ENCODE results near the gene CRIP1.

The CRIP1 gene

GRCh38 chr14:105528586-105529318, 42.1 kb downstream of the CRIP1 start:
- no peaks in the 10 kb centered on the region; the same call in 1 of the 2 replicates for H3K4me1 ChIP-seq (ENCODE audit: insufficient read depth, low read length)
- no peaks in the 10 kb centered on the region for H3K36me3 ChIP-seq (ENCODE audit: insufficient read depth, low read length)
- no peak overlapping the region; the same call in 1 of the 2 replicates for H3K9ac ChIP-seq (ENCODE audit: low read depth, low read length)
- no peaks in the 10 kb centered on the region for H3K9me3 ChIP-seq (ENCODE audit: control insufficient read depth, insufficient read depth, low read length)

DNA sequence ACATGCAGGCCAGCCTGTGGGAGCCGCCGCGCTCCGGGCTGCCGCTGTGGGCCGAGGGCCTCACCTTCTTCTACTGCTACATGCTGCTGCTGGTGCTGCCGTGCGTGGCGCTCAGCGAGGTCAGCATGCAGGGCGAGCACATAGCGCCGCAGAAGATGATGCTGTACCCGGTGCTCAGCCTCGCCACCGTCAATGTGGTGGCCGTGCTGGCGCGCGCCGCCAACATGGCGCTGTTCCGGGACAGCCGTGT, 42.6 kb downstream of the CRIP1 start:
- H3K9me3 ChIP-seq (ENCODE audit: control insufficient read depth, insufficient read depth, low read length), result no peaks in the 10 kb centered on the region
- no peaks in the 10 kb centered on the region; the same call in 1 of the 2 replicates for H3K4me1 ChIP-seq (ENCODE audit: insufficient read depth, low read length)
- H3K36me3 ChIP-seq (ENCODE audit: insufficient read depth, low read length), result no peaks in the 10 kb centered on the region
- no peak overlapping the region for H3K9ac ChIP-seq (ENCODE audit: low read depth, low read length)

DNA sequence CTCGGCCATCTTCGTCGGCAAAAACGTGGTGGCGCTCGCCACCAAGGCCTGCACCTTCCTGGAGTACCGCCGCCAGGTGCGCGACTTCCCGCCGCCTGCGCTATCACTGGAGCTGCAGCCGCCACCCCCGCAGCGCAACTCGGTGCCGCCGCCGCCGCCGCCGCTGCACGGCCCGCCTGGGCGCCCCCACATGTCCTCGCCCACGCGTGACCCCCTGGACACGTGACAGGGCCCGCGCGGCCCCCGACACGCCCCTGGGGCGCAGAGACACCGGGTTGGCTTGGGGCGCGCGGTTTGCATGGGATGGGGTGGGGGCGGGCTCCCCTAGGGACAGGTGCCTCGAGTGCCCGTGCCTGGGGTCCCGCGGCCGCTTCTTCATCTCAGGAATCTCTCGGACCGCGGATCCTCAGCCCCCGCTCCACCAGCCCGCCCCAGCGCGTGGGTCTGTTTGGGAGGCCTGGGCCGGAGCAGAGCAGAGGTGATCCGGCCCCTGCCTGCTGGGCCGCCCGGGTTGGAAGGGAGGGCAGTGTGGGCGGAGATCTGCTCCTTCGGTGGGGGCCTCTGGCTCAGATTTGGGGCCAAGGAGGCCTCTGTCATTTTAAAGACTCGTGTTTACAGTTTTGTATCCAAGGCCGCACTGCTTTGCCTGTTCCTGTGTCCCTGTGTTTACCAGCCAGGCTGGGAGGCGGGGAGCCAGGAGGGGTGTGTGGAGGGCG, 43.0 kb downstream of the CRIP1 start:
- H3K9me3 ChIP-seq (ENCODE audit: control insufficient read depth, insufficient read depth, low read length), result no peaks in the 10 kb centered on the region
- no peaks in the 10 kb centered on the region; the same call in 1 of the 2 replicates for H3K4me1 ChIP-seq (ENCODE audit: insufficient read depth, low read length)
- H3K9ac ChIP-seq (ENCODE audit: low read depth, low read length), result no peak overlapping the region

DNA sequence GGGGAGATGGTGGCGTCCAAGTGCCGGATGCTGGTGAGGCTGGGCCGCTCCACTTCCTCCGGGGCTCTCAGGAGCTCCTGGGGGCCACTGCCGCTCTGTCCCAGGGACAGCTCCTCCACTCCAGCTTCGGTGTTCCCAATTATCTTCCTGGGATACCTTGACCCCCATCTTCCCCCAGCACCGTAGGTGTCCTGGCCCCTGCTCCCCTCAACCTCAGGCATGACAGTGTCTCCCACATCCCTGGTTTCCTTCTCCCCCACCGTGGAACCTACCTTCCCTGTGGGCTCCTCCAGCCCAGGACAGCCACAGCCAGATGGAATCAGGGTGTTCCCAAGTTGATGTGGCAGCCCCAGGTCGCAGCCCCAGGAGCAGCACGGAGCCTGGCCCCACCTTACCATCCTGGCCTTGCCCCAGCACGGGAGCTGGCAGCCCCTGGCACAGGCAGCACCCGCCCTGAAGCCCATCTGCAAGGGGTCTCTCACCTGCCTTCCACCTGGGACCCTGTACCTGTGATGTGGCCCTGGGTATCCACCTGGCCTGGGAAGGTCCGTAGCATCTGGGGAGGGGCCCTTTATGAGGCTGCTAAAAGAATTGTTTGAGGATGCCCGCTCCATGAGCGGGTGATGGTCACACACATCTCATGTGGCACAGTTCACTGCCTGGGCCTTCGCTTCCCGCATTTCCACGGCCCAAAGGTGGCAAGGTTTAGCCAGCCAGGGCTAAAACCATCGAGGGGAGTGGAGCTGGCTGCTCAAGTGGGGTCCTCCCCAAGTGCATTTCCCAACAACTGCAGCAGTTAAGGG, 43.8 kb downstream of the CRIP1 start:
- no peaks in the 10 kb centered on the region; the same call in 1 of the 2 replicates for H3K4me1 ChIP-seq (ENCODE audit: insufficient read depth, low read length)

More for the DNA sequence above, 43.0 kb downstream of the CRIP1 start:
- no peaks in the 10 kb centered on the region for H3K36me3 ChIP-seq (ENCODE audit: insufficient read depth, low read length)

DNA sequence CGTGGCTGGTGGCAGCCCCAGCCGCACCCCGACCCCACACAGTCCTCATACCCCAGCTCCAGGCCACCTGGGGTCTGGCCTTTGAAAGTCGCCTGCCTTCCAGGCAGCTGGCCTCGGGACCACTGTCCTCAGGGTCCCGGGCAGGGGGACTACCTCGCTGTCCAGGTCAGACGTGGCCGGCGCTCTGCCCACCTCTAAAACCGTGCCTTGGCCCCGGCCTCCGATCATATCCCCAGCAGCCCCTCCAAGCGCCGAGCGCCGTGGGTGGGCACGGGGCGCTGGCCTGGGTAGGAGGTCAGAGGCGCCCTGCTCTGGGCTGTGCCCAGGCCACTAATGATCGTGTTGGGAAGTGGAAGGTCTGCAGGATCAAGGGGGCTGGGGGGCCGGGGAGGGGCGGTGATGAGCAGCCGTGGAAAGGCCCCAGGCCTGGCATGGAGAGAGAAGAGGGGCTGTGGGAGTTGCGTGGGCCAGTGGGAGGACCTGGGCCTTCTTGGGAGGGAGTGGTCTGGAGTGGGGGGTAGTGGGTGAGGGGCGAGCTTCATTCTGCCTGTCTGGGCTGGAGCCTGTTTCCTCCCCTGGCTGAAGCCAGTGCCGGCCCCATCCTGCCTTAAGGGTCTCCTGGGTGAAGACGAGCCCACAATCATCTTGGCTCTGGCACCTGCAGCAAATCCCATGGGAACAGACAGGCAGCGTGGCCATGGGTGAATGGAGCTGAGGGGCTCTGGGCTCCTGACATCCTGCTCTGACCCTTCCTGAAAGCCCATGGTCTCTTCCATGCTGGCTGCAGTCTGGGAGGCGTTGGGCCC, 44.6 kb downstream of the CRIP1 start:
- Histone ChIP-seq H3K36me3 (ENCODE audit: insufficient read depth, low read length) (no peaks in the 10 kb centered on the region), H3K4me1 (ENCODE audit: insufficient read depth, low read length) (no peaks in the 10 kb centered on the region), H3K9me3 (ENCODE audit: control insufficient read depth, insufficient read depth, low read length) (no peaks in the 10 kb centered on the region), H3K9ac (ENCODE audit: low read depth, low read length) (no peak overlapping the region)

More for the DNA sequence above, 43.8 kb downstream of the CRIP1 start:
- no peak overlapping the region for H3K9ac ChIP-seq (ENCODE audit: low read depth, low read length)
- no peaks in the 10 kb centered on the region for H3K36me3 ChIP-seq (ENCODE audit: insufficient read depth, low read length)
- no peaks in the 10 kb centered on the region for H3K9me3 ChIP-seq (ENCODE audit: control insufficient read depth, insufficient read depth, low read length)

DNA sequence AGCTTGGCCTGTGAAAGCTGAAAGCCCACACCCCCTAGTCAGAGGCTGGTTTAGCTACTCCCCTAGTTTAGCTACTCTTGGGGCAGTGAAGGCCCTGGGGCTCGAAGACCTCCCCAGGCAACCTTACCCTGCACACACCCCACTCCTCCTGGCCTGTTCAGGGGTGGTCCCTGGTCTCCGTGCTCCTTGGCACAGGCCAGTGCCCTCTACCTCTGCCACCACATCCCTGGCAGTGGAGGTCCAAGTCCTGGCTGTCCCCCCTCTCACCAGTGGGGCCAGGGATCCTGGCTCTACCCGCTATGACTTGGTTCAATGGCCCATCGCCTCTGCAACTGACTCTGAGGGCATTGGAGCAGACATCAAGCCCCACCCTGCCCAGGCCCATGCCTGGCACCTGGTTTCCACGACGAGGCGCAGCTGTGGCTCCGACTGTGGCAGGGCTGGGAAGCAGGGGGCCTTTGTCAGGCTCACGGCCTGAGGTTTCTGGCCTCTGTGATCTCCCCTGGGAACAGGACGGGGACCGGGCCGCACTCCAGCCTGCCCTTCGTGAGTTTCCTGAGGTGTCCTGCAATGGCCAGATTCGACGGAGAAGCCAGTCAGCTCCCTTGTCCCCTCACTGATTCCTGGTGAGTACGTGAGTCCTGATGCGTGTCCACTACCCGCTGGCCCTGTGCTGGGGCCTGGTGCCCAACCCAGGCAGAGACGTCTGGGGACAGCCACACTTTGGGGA, 45.4 kb downstream of the CRIP1 start:
- no peaks in the 10 kb centered on the region for H3K36me3 ChIP-seq (ENCODE audit: insufficient read depth, low read length)
- no peaks in the 10 kb centered on the region for H3K4me1 ChIP-seq (ENCODE audit: insufficient read depth, low read length)
- H3K9me3 ChIP-seq (ENCODE audit: control insufficient read depth, insufficient read depth, low read length), result no peaks in the 10 kb centered on the region
- H3K9ac ChIP-seq (ENCODE audit: low read depth, low read length), result no peak overlapping the region

- H3K9ac ChIP-seq (ENCODE audit: low read depth, low read length), result no peak overlapping the region
- no peaks in the 10 kb centered on the region for H3K4me1 ChIP-seq (ENCODE audit: insufficient read depth, low read length)
- H3K9me3 ChIP-seq (ENCODE audit: control insufficient read depth, insufficient read depth, low read length), result no peaks in the 10 kb centered on the region
- no peaks in the 10 kb centered on the region for H3K36me3 ChIP-seq (ENCODE audit: insufficient read depth, low read length)
Observed at GRCh38 chr14:105532735-105533141, 46.1 kb downstream of the CRIP1 start.

DNA sequence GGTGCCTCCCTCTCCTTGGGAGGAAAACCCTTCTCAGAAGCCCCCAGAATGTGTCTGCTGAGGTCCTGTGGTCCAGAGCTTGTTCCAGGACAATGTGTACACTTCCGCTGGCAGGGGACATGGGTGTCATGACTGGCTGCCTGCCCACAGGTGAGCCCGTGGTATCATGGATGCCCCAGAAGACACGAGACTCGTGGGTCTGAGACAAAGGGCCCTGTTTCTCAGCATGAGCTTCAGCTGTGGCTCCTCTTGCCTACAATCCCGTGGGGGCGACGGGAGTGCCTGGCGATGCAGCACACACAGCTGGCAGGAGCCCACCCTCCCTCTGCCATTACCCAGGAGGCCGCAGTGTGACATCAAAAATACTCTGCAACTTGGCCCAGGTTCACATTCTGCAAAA, 46.7 kb downstream of the CRIP1 start:
- no peaks in the 10 kb centered on the region for H3K4me1 ChIP-seq (ENCODE audit: insufficient read depth, low read length)
- no peak overlapping the region for H3K9ac ChIP-seq (ENCODE audit: low read depth, low read length)
- no peaks in the 10 kb centered on the region for H3K9me3 ChIP-seq (ENCODE audit: control insufficient read depth, insufficient read depth, low read length)
- H3K36me3 ChIP-seq (ENCODE audit: insufficient read depth, low read length), result no peaks in the 10 kb centered on the region

GRCh38 chr14:105533811-105534498, 47.3 kb downstream of the CRIP1 start:
- Histone ChIP-seq H3K4me1 (ENCODE audit: insufficient read depth, low read length) (no peaks in the 10 kb centered on the region), H3K9me3 (ENCODE audit: control insufficient read depth, insufficient read depth, low read length) (no peaks in the 10 kb centered on the region), H3K9ac (ENCODE audit: low read depth, low read length) (no peak overlapping the region), H3K36me3 (ENCODE audit: insufficient read depth, low read length) (no peaks in the 10 kb centered on the region)

GRCh38 chr14:105534586-105534985, 47.9 kb downstream of the CRIP1 start:
- no peaks in the 10 kb centered on the region for H3K36me3 ChIP-seq (ENCODE audit: insufficient read depth, low read length)
- H3K9me3 ChIP-seq (ENCODE audit: control insufficient read depth, insufficient read depth, low read length), result no peaks in the 10 kb centered on the region
- no peak overlapping the region for H3K9ac ChIP-seq (ENCODE audit: low read depth, low read length)
- H3K4me1 ChIP-seq (ENCODE audit: insufficient read depth, low read length), result no peaks in the 10 kb centered on the region

DNA sequence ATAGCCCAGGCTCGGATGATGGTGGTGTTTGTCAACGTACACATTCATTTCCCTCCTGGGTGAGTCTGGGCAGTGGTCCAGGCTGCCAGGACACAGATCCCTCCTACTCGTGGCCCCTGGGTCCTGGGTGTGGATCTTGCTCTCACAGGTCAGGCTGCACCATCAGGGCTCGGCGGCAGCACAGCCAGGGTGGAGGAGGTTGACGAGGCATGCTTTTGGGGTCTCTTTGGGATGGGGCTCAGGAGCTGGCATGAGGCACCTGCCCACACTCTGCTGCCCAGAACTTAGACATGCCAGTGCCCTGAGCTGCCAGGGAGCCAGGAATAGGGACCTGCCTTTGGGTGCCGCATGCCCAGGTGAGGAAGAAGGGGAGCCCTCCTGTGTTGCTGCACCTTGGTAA, 49.4 kb downstream of the CRIP1 start:
- Histone ChIP-seq H3K36me3 (ENCODE audit: insufficient read depth, low read length) (no peaks in the 10 kb centered on the region), H3K9me3 (ENCODE audit: control insufficient read depth, insufficient read depth, low read length) (no peaks in the 10 kb centered on the region), H3K4me1 (ENCODE audit: insufficient read depth, low read length) (no peaks in the 10 kb centered on the region), H3K9ac (ENCODE audit: low read depth, low read length) (no peak overlapping the region)

GRCh38 chr14:105536691-105537579, 50.2 kb downstream of the CRIP1 start:
- H3K4me1 ChIP-seq (ENCODE audit: insufficient read depth, low read length), result no peaks in the 10 kb centered on the region
- no peak overlapping the region for H3K9ac ChIP-seq (ENCODE audit: low read depth, low read length)
- no peaks in the 10 kb centered on the region for H3K9me3 ChIP-seq (ENCODE audit: control insufficient read depth, insufficient read depth, low read length)
- H3K36me3 ChIP-seq (ENCODE audit: insufficient read depth, low read length), result no peaks in the 10 kb centered on the region
